IPS-20b (cell line): ENCODE data around the gene MGLL.

Experiments used
- H3K27ac ChIP-seq: one replicate; pipeline ENCODE4 v1.5.1; 2013; ENCODE audit warnings: low read length
- H3K27me3 ChIP-seq: 2 replicates; pipeline ENCODE4 v1.6.1; 2013; ENCODE audit warnings: mild to moderate bottlenecking, low read length, inconsistent platforms; ENCODE audit not compliant: insufficient read depth
- H3K36me3 ChIP-seq: 2 replicates; pipeline ENCODE4 v1.6.1; 2013; ENCODE audit warnings: low read depth, mild to moderate bottlenecking, inconsistent platforms, low read length, moderate library complexity; ENCODE audit not compliant: insufficient read depth
- H3K4me1 ChIP-seq: 2 replicates; pipeline ENCODE4 v1.6.1; 2013; ENCODE audit warnings: mild to moderate bottlenecking, control low read depth, inconsistent platforms, low read length, moderate library complexity; ENCODE audit not compliant: insufficient read depth
- H3K4me3 ChIP-seq: 2 replicates; pipeline ENCODE4 v1.5.1; 2013; ENCODE audit warnings: mild to moderate bottlenecking, low read length, inconsistent platforms
- H3K9ac ChIP-seq: 2 replicates; pipeline ENCODE4 v1.6.1; 2013; ENCODE audit warnings: low read depth, mild to moderate bottlenecking, inconsistent platforms, low read length, moderate library complexity
- H3K9me3 ChIP-seq: 2 replicates; pipeline ENCODE4 v1.6.1; 2013; ENCODE audit warnings: mild to moderate bottlenecking, low read depth, low read length, inconsistent platforms; ENCODE audit not compliant: insufficient read depth

The MGLL gene

DNA sequence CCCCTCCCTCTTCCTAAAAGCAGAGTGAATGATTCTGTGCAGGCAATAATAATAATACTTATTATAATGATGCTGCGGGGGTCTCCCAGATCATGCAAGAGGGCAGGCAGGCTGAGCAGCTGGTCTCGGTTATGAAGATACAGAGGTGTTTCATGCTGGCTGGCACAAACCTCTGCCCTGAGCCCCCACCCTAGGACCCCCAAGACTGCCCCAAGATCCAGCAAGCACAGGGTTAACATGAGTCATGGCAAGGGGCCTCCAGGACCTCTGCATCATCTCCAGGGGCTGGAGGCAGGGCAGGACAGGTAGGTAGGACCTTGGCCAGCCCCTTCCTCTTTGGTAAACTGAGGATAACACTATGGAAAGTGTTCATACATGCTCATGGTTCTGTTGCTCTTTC is 2.7 kb downstream of the MGLL start:
- Histone ChIP-seq H3K27ac (no peak overlapping the region), H3K36me3 (no peaks in the 10 kb centered on the region), H3K4me1 (peaks cover 9% of the 10 kb centered on the region), H3K9ac (no peak overlapping the region), H3K4me3 (no peak overlapping the region), H3K27me3 (peaks cover 48% of the 10 kb centered on the region), H3K9me3 (no peaks in the 10 kb centered on the region)

GRCh38 chr3:127819086-127819485 is 3.2 kb downstream of the MGLL start:
- Histone ChIP-seq H3K4me3 (no peak overlapping the region), H3K27ac (no peak overlapping the region), H3K9me3 (no peaks in the 10 kb centered on the region), H3K4me1 (peaks cover 9% of the 10 kb centered on the region), H3K36me3 (no peaks in the 10 kb centered on the region), H3K9ac (no peak overlapping the region), H3K27me3 (peaks cover 43% of the 10 kb centered on the region)

- Histone ChIP-seq H3K27ac (no peak overlapping the region), H3K9me3 (no peaks in the 10 kb centered on the region), H3K9ac (no peak overlapping the region), H3K27me3 (peaks cover 28% of the 10 kb centered on the region), H3K36me3 (no peaks in the 10 kb centered on the region), H3K4me1 (peaks cover 9% of the 10 kb centered on the region), H3K4me3 (no peak overlapping the region)
Measured at GRCh38 chr3:127817406-127817841, 4.9 kb downstream of the MGLL start.

DNA sequence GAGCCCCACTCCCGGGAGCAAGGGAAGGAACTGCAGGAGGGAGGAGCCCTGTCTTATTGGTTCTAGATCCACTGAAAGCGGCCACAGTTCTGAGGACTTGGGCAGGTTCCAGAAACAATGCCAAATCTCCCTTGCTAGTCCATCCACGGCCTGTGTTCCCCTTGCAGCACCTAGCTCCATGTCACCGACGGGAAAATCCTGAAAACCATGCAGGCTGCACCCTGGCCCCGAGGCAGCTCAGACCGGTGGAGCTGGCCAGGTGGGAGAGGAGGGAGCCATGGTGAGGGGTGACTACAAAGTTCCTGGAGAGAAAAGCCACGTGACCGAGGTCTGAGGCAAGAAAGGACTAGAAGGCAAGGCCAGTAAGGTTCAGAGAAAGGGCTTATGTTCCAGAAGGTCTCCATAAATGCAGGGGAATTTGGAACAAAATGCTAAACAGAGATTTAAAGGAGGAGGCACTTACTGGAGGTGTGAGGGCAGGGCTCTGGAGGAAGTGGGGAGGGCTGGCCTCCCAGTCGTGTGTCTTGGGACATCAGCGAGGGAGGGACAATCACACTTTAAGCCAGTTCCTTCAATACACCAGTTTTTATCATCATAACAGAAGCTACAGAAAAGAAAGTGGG is 5.4 kb downstream of the MGLL start:
- Histone ChIP-seq H3K27ac (no peak overlapping the region), H3K4me1 (peaks cover 7% of the 10 kb centered on the region), H3K36me3 (no peaks in the 10 kb centered on the region), H3K4me3 (no peak overlapping the region), H3K9ac (no peak overlapping the region), H3K27me3 (peaks cover 22% of the 10 kb centered on the region), H3K9me3 (no peaks in the 10 kb centered on the region)

DNA sequence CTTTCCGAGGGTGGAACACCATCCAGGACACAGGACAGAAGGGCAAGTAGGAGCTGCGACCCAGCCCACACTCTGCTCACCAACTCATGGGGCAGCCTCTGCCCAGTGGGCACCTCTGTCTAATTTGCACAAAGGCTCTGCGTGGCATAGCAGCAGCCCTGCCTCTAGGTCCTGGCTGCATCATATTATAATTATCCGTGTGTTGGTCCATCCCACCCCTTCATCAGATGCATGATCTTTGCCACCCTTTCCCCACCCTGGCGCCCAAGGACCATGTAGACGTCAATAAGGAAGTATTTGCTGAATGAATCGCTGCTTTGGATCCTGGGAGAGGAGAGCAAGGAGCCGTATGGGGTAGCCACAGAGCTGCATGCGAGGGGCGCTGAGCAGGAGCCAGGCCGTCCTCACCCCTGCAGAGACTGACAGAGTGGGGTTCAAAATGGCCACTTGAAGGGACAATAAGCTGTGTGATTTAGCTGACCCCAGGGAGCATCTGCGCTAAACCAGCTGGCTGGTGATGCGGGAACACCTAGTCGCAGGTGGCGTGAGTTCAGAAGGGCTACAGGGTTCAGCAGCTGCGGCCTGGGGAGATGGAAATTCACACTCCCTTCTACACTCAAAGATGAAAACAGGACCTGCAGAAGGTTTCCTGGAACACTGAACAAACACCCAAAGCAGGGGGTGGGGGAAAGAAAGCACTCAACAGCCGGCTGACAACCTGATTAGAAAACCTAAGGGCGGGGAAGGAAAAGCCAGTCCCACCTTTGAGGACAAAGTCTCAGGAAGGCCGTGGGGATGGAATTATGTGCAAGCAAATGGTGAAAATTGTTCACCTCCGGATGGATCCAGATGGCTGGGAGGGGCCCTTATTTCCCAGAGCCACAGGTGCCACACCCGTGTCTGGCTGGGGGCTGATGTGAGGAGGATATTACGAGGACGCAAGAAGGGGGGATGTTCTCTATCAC is 6.4 kb downstream of the MGLL start:
- peaks cover 13% of the 10 kb centered on the region for H3K27me3 ChIP-seq
- H3K9ac ChIP-seq = no peak overlapping the region
- no peak overlapping the region for H3K27ac ChIP-seq
- H3K4me1 ChIP-seq = peaks cover 6% of the 10 kb centered on the region; the same call in 1 of the 2 replicates
- H3K4me3 ChIP-seq = no peak overlapping the region
- no peaks in the 10 kb centered on the region for H3K9me3 ChIP-seq
- no peaks in the 10 kb centered on the region for H3K36me3 ChIP-seq

- Histone ChIP-seq H3K4me3 (no peak overlapping the region), H3K9me3 (no peaks in the 10 kb centered on the region), H3K27me3 (peaks cover 3% of the 10 kb centered on the region), H3K4me1 (no peaks in the 10 kb centered on the region), H3K9ac (no peak overlapping the region), H3K27ac (no peak overlapping the region), H3K36me3 (no peaks in the 10 kb centered on the region)
Measured at GRCh38 chr3:127815001-127815400, 7.3 kb downstream of the MGLL start.

DNA sequence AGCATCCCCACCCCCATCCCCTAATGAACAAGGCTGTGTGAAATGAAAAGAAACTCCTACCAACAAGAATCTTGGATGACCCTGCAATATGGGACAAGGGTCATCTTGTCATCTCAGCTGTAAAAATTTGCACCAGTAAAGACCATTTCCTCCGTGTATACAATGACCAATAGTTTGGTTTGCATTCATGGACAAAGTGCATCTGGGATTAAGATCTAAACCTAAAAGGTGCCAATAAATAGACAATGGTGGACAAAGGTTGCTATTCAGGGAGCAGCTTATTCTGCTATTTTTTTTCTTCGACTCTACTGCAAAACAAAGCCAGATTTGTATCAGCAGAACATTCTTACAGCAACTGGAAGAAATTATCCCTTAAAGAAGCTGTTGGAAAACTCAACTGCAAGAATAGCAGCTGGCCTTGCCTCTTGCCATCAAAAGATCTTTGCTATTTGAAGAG is 8.0 kb downstream of the MGLL start:
- H3K27me3 ChIP-seq = no peaks in the 10 kb centered on the region; the same call in 1 of the 2 replicates
- H3K9ac ChIP-seq = no peak overlapping the region
- H3K4me3 ChIP-seq = no peak overlapping the region
- no peaks in the 10 kb centered on the region for H3K9me3 ChIP-seq
- H3K4me1 ChIP-seq = no peaks in the 10 kb centered on the region
- no peaks in the 10 kb centered on the region for H3K36me3 ChIP-seq
- no peak overlapping the region for H3K27ac ChIP-seq

DNA sequence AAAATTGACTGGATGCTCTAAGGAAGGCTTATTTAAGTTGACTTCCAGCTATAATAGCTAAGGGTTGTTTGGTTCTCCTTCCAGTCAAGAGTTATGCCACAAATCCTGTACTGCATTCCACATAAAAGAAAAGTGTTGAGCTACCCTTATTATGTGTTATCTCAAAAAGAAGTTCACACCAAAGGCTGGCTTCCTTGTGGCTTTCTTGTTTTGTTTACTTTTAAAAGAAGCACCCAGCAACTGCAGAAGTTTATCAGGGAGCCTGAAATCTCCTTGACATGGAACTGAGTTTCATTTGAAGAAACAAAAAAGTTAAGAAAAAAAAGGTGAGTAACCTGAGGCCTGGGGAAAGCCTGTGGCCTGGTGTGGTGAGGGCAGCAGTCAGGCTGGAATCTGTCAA is 10.2 kb downstream of the MGLL start:
- Histone ChIP-seq H3K27me3 (no peaks in the 10 kb centered on the region; the same call in 1 of the 2 replicates), H3K4me1 (no peaks in the 10 kb centered on the region), H3K4me3 (no peak overlapping the region), H3K36me3 (no peaks in the 10 kb centered on the region), H3K9me3 (no peaks in the 10 kb centered on the region), H3K27ac (no peak overlapping the region), H3K9ac (no peak overlapping the region)

DNA sequence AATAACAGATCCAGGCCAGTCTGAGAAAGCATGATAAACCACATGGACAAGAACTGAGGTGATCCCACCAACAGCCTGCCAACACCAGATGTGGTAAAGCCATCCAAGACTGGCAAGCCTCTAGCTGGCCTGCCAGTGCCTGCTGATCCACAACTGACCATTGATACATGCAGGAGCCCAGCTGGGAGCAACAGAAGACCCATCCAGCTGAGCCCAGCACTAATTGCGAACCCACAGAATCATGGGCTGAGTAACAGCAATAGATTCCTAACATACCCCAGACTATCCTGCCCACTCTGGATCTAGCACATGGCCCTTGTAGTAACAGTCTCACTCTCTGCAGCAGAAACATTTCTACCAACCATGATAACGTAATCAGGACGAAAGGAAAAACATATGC is 10.6 kb downstream of the MGLL start:
- Histone ChIP-seq H3K9ac (no peak overlapping the region), H3K4me3 (no peak overlapping the region), H3K4me1 (no peaks in the 10 kb centered on the region), H3K27me3 (no peaks in the 10 kb centered on the region; the same call in 1 of the 2 replicates), H3K27ac (no peak overlapping the region), H3K36me3 (no peaks in the 10 kb centered on the region), H3K9me3 (no peaks in the 10 kb centered on the region)

DNA sequence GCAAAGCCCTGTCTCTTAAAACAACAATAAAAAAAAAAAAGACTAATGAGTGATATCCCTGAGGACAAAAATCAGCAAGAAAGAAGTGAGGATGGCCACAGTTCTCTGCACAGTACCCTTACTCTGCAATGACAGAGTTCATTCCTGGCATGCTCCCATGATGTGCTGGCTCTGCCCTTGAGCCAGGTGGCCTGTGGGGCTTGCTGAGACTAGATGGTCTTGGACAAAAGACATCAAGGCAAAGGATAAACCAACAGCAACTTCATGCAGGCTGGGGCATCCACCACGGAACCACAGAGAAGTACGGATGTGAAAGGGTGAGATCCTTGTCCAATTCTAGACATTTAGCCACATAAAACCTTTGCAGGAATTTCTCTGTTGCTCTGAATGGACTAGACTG is 12.7 kb downstream of the MGLL start:
- no peak overlapping the region for H3K27ac ChIP-seq
- H3K27me3 ChIP-seq = no peaks in the 10 kb centered on the region; the same call in 1 of the 2 replicates
- H3K36me3 ChIP-seq = no peaks in the 10 kb centered on the region
- no peak overlapping the region for H3K9ac ChIP-seq
- no peak overlapping the region for H3K4me3 ChIP-seq
- H3K9me3 ChIP-seq = no peaks in the 10 kb centered on the region
- no peaks in the 10 kb centered on the region for H3K4me1 ChIP-seq

- Histone ChIP-seq H3K9ac (no peak overlapping the region), H3K27ac (no peak overlapping the region), H3K4me1 (no peaks in the 10 kb centered on the region), H3K27me3 (no peaks in the 10 kb centered on the region; the same call in 1 of the 2 replicates), H3K4me3 (no peak overlapping the region), H3K9me3 (no peaks in the 10 kb centered on the region), H3K36me3 (no peaks in the 10 kb centered on the region)
Measured at GRCh38 chr3:127809211-127809610, 13.1 kb downstream of the MGLL start.

GRCh38 chr3:127808197-127808596 is 14.1 kb downstream of the MGLL start:
- Histone ChIP-seq H3K9ac (no peak overlapping the region), H3K9me3 (no peaks in the 10 kb centered on the region), H3K4me3 (no peak overlapping the region)

More at GRCh38 chr3:127808197-127808596, 14.1 kb downstream of the MGLL start:
- Histone ChIP-seq H3K36me3 (no peaks in the 10 kb centered on the region), H3K27ac (no peak overlapping the region), H3K27me3 (no peaks in the 10 kb centered on the region), H3K4me1 (no peaks in the 10 kb centered on the region)
